Colonic mucosa (tissue), 4 donors: ENCODE results near the gene C1orf198. TPM values are rescaled to one million over a fixed set of nuclear protein-coding genes. Genes with fewer than 3 reads are reported as not detected.

Source experiments
- DNase-seq: peaks from one replicate; pipeline ENCODE4 v3.0.0-alpha.2; 2020
- H3K27ac ChIP-seq: fragments of 200-600 bp; one replicate; pipeline ENCODE4 v1.8.0; 2021
- H3K27me3 ChIP-seq: fragments of 200-600 bp; one replicate; pipeline ENCODE4 v1.8.0; 2021
- H3K36me3 ChIP-seq: fragments of 200-600 bp; one replicate; pipeline ENCODE4 v1.8.0; 2021
- H3K4me1 ChIP-seq: fragments of 200-600 bp; one replicate; pipeline ENCODE4 v1.8.0; 2021; ENCODE audit warnings: mild to moderate bottlenecking
- H3K4me3 ChIP-seq: fragments of 200-600 bp; one replicate; pipeline ENCODE4 v1.8.0; 2021
- H3K9ac ChIP-seq, 2 donors: one replicate each; pipeline ENCODE4 v1.7.0; 2013; ENCODE audit warnings: control low read depth in 2 of 2, low read depth in 2 of 2, low read length in 2 of 2
- H3K9me3 ChIP-seq: fragments of 200-600 bp; one replicate; pipeline ENCODE4 v1.8.0; 2021
- CTCF ChIP-seq: fragments of 200-600 bp; IDR thresholded peaks from one replicate; pipeline ENCODE4 v1.8.0; 2022; ENCODE audit warnings: antibody characterized with exemption, mild to moderate bottlenecking
- intact Hi-C: fragments of 100-400 bp; cut with DNase I; formaldehyde crosslinking; loops from one replicate; pipeline ENCODE4 v1.14.1; 2022
- total RNA-seq, 2 donors: library from RNA; stranded (reverse); fragmentation: NEBNext Ultra II Directional in 1 of 2; extraction: Animal tissue kit (Norgen Biotek cat#: 25700) in 1 of 2; gene quantifications; one replicate each; pipeline ENCODE4 v1.2.1, GENCODE V29; 2021
- donor health status: healthy.
- donor health status: DM: no; HTN: no; CAD: no.
- donor health status: DM: no; HTN: no; CAD: no.

Gene C1orf198
- total RNA-seq, 2 donors from 2014 or later = 19.1 to 24.6 TPM

- H3K9ac ChIP-seq = no peak overlapping the region
These were observed 46.2 kb downstream of the C1orf198 start for GRCh38 chr1:230822092-230822581.

DNA sequence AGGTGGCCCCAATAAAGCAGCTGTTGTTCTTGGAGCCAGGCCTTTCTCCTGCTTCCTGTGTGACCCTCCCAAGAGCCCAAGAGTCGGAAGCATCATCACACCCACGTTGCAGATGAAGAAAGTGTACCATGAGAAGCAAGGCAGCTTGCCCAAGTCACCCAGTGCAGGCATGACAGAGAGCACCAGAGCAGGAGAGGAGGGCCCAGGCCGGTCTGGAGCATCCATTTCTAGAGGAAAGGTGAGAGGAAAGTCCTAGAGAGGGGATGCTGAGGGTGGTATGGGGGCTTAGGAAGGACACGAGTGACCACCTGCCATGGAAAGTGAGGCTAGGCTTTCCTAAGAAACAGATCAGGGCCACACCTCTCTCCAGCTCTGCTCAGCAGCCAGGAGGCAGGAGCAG is 47.0 kb downstream of the C1orf198 start:
- Histone ChIP-seq H3K27ac (no peak overlapping the region), H3K27me3 (no peaks in the 10 kb centered on the region), H3K4me1 (no peaks in the 10 kb centered on the region), H3K36me3 (no peaks in the 10 kb centered on the region), H3K4me3 (no peak overlapping the region), H3K9me3 (no peaks in the 10 kb centered on the region), H3K9ac (no peak overlapping the region)
- TF ChIP-seq CTCF = no peak
- no peak for DNase-seq
- intact Hi-C loops = no loop called here

More at GRCh38 chr1:230822092-230822581, 46.2 kb downstream of the C1orf198 start:
- no peak overlapping the region for H3K27ac ChIP-seq
- TF ChIP-seq CTCF = no peak
- DNase-seq = no peak
- H3K4me3 ChIP-seq = no peak overlapping the region
- intact Hi-C loops = no loop called here
- no peaks in the 10 kb centered on the region for H3K4me1 ChIP-seq
- H3K36me3 ChIP-seq = no peaks in the 10 kb centered on the region
- no peaks in the 10 kb centered on the region for H3K9me3 ChIP-seq
- H3K27me3 ChIP-seq = no peaks in the 10 kb centered on the region

- no peak for TF ChIP-seq CTCF
- H3K9me3 ChIP-seq = no peaks in the 10 kb centered on the region
These were observed 47.8 kb downstream of the C1orf198 start for GRCh38 chr1:230820568-230820967.

DNA sequence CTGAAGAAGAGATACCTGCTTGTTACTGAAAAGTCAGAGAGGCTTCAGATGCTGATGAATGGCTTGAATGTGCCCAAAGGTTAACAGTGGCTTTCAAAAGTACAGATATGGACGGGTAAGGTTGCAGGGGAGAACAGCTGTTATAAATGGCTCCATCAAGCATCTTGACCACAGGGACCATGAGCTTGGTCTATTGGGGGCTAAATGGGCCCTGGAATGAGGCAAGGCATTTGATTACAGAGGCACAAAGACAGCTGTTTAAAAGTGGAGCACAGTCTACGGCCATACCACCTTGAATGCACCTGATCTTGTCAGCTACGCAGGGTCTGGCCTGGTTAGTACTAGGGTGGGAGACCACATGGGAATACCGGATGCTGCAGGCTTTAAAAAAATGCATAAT is 48.3 kb downstream of the C1orf198 start:
- Histone ChIP-seq H3K27ac (no peak overlapping the region), H3K9me3 (no peaks in the 10 kb centered on the region), H3K27me3 (no peaks in the 10 kb centered on the region), H3K9ac (no peak overlapping the region), H3K4me3 (no peak overlapping the region), H3K36me3 (no peaks in the 10 kb centered on the region), H3K4me1 (no peaks in the 10 kb centered on the region)
- no peak for DNase-seq
- TF ChIP-seq CTCF = no peak
- intact Hi-C loops = no loop called here

More at GRCh38 chr1:230820568-230820967, 47.8 kb downstream of the C1orf198 start:
- H3K4me3 ChIP-seq = no peak overlapping the region
- H3K9ac ChIP-seq = no peak overlapping the region
- H3K36me3 ChIP-seq = no peaks in the 10 kb centered on the region
- DNase-seq = no peak
- H3K4me1 ChIP-seq = no peaks in the 10 kb centered on the region
- no peak overlapping the region for H3K27ac ChIP-seq
- intact Hi-C loops = no loop called here
- H3K27me3 ChIP-seq = no peaks in the 10 kb centered on the region

DNA sequence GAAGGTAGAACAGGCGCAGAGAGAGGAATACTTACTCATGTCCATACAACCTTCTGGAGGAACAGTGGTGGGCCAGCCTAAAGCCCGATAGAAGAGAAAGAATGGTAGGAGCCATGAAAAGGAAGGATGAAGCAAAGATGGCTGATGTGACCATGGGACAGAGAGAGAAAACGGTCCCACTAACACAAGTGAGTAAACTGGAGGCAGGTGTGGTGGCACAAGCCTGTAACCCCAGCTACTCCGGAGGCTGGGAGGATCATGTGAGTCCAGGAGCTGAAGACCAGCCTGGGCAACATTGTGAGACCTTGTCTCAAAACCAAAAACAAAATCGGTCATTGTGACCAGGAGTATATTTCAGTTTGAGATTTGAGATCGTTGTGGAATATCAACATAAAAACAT is 49.4 kb downstream of the C1orf198 start:
- Histone ChIP-seq H3K4me1 (no peaks in the 10 kb centered on the region), H3K9me3 (no peaks in the 10 kb centered on the region), H3K4me3 (no peak overlapping the region), H3K9ac (no peak overlapping the region), H3K27me3 (no peaks in the 10 kb centered on the region), H3K36me3 (no peaks in the 10 kb centered on the region), H3K27ac (no peak overlapping the region)
- TF ChIP-seq CTCF = no peak
- intact Hi-C loops = no loop called here
- no peak for DNase-seq
